GM19238 (cell line): Measurements from ENCODE around the gene ING5.
A peak's percentile ranks its signal among the peaks of the same experiment; 100 is the strongest.

ENCODE experiments used
- DNase-seq: peaks from one replicate; pipeline ENCODE4 v3.0.0; 2011; ENCODE audit warnings: low spot score; ENCODE audit not compliant: insufficient read length

ING5 gene

GRCh38 chr2:241672243-241673188 lies 29.3 kb upstream of the ING5 start:
- DNase-seq = no peak

GRCh38 chr2:241673189-241673663 lies 28.6 kb upstream of the ING5 start:
- DNase-seq = no peak

DNA sequence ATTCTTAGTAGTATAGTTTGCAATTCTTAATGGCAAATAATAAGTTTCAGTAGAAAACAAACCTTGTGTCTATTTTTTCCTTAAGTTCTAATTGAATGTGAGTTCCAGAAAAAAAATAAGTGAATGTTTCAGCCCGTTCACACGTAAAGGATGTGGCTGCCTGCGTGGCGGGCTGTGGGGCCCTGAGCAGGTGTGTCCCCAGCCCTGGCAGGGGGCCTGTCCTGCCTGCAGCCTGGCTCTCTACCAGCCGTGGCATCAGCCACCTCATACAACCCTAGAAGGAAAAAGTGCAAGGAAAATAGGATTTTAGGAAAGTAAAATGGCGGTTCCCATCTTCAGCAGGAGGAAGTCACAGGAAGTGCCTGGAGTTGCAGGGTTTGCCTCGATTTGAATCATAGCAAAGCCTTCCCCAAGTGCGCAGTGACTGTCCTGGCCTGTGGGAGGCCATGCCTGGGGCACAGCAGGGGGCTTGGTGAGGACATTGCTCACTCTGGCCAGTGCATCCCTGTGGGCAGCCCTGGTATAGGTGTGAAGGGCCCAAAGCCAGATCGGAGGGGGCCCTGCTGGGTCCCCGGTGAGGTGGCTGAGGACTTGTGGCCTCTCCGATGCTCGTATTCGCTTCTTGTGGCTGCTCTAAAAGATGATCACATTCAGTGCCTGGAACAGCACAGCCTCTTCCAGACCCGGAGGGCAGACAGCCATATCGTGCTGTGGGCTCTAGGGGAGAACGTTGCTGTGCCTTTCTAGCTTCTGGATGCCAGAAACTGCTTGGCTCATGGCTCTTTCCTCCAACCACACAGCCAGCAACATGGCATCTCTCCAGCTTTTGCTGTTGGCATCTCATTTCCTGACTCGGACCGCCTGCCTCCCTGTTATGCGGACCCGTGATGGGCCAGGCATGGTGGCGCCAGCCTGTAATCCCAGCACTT lies 27.8 kb upstream of the ING5 start:
- no peak for DNase-seq

GRCh38 chr2:241675885-241676284 lies 26.0 kb upstream of the ING5 start:
- no peak for DNase-seq

- no peak for DNase-seq
Measured at GRCh38 chr2:241676665-241677064, 25.2 kb upstream of the ING5 start.

DNA sequence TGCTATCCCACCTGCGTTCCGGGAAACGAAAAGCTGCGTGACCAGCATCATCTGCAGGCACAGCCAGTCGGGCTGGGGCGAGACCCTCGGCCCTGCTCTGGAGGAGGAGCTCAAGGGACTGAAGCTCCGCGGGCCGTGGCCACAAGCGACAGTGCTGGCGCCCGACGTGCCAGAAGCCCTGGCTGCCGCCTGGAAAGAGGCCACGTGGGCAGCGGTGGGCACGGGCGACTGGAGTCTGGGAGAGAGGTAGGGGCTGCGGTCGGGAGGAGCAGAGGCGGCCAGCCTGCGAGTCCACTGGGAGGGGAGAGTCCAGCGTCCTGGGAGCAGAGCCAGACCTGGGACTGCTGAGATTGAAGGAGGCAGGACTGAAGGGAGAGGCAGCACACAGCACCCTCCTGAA lies 24.4 kb upstream of the ING5 start:
- no peak for DNase-seq

- no peak for DNase-seq
Measured at GRCh38 chr2:241678307-241678706, 23.5 kb upstream of the ING5 start.

DNA sequence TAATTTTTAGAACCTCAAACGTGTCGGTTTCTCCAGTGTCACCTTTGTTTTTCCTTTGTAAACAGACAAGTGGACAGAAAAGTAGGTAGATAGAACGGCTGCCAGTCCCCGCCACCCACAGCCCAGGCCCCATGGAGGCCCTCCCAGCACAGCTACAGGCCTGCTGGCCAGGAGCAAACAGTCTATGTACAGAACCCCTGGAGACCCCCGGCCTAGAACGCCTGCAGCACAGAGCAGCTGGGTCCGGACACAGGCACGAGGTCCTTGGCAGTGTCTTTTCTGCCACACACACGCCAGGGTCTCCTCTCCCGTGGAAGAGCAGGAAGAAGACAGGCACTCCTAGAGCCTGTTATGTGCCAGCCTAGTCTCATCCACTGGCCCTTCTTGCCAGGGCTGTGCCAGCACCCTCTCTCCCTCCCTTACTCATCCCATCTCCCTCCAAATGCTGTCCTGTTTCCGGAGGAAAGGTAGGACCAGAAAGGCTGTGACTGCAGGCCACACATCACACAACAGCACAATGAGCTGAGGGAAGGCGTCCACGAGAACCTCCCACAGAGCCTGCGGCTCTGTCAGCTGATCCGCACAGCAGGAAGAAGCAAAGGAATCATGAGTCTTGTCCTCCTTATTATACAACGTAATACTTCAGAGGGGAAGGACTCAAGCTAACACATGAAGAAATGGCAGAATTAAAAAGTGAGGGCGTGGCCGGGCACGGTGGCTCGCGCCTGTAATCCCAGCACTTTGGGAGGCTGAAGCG lies 22.9 kb upstream of the ING5 start:
- no peak for DNase-seq

- DNase-seq = no peak
Measured at GRCh38 chr2:241680044-241680443, 21.8 kb upstream of the ING5 start.

GRCh38 chr2:241680827-241681599 lies 20.8 kb upstream of the ING5 start:
- no peak for DNase-seq

GRCh38 chr2:241686324-241686649 lies 15.6 kb upstream of the ING5 start:
- DNase-seq = no peak

DNA sequence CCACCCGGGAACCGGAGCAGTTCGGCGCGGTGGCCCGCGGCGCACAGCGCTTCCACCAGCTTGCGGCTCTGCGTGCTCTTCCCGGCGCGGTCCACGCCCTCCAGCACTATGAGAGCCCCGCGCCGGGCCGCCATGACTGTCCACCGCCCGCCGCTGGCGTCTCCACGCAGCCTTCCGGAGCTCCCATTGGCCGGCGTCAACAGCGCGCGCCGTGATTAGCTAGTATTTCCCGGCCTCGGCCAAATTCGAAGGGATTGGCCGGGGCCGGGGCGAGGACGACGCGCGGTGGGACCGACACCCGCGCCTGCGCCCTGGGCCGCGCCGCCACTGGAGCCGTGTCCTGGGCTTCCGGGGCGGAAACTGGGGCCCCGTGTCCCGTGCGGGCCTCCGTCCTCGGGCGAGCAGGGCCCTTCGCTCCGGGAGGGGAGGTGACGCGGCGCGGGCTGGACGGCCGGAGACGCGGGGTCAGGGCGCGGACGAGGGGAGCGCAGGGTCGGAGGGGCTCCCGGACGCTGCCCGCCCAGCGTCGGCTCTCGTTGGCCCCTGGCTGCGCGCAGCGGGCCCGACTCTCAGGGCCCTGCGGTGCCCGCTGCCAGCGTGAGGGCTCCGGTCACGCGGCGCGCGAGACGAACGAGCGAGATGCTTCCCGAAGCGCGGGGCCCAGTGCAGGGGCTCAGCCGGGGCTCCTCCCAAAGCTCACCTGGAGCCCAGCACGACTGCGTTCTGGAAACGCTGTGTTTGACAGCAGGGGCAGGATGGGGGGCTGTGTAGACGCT lies 15.0 kb upstream of the ING5 start, which contains the start of gene DTYMK:
Gene DTYMK, minus strand, starts transcription at position 166 of the 776 bp plus-strand sequence. Its CDS starts 32 bp downstream, at position 134.
- DNase-seq = peak; percentile 99

- no peak for DNase-seq
Measured at GRCh38 chr2:241689306-241689705, 12.5 kb upstream of the ING5 start.

GRCh38 chr2:241690202-241690717 lies 11.6 kb upstream of the ING5 start:
- DNase-seq = no peak

GRCh38 chr2:241692448-241692847 lies 9.4 kb upstream of the ING5 start:
- no peak for DNase-seq

GRCh38 chr2:241695651-241696050 lies 6.2 kb upstream of the ING5 start:
- no peak for DNase-seq

GRCh38 chr2:241701149-241701398 lies 765 bp upstream of the ING5 start:
- DNase-seq = no peak

DNA sequence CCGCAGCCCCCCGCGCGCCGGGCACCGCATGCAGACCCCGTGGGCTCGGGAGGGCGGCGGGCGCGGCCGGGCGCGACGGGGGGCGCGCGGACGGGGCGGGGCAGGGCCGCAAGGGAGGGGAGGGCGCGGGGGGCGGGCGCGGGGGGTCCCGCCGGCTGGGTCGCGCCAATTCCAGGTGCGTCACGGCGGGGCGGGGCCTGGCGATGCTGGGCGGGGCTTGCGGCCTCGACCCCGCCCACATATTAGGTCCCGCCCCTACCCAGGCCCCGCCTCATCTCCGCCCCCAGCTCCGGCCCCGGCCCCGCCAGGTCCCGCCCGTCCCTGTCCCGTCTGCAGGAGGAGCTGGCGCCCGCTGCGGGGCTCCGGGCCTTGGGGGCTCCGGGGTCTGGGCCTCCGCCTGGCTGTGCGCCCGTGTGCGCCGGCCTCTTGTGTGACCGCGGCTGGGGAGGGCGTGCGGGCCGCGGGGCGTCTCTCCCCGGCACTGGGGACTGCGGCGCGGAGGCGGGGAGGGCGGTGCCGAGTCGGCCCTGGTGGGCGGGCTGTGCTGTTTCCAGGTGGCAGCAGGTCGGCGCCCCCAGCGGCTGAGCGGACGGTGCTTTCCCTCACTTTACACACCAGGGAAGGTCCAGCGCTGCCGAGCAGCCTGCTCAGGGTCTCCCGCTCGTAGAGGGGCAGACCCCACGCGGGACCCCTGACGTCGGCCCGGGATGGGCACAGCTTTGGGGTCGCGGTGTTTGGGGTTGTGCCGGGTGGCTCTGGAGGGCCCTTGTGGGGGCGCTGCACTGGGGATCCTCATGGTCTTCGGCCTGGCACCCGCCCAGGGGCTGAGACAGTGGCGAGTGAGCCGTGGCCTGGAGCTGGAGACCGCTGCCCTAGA lies 554 bp downstream of the ING5 start:
- DNase-seq = peak; percentile 93
